Mesothelial cell of epicardium (in vitro differentiated cells): Measurements from ENCODE around the gene TAS1R1. TPM values are rescaled to one million over a fixed set of nuclear protein-coding genes. Genes with fewer than 3 reads are reported as not detected.

Experiments used
- DNase-seq, 2 experiments: peaks; one replicate each; pipeline ENCODE4 v3.0.0; 2021; ENCODE audit warnings: low spot score in 2 of 2; ENCODE audit not compliant: unreplicated experiment in 2 of 2
- H3K27ac Mint-ChIP-seq: 2 replicates; pipeline ENCODE4 v1.8.0; 2021; ENCODE audit warnings: mixed read lengths
- H3K27me3 Mint-ChIP-seq: 2 replicates; pipeline ENCODE4 v1.8.0; 2021; ENCODE audit warnings: low read depth, mixed read lengths
- H3K36me3 Mint-ChIP-seq: 2 replicates; pipeline ENCODE4 v1.8.0; 2021; ENCODE audit warnings: mixed read lengths
- H3K4me1 Mint-ChIP-seq: 2 replicates; pipeline ENCODE4 v1.8.0; 2021; ENCODE audit warnings: mixed read lengths
- H3K4me3 Mint-ChIP-seq: 2 replicates; pipeline ENCODE4 v1.8.0; 2021; ENCODE audit warnings: mild to moderate bottlenecking, moderate library complexity, mixed read lengths
- H3K9me3 Mint-ChIP-seq: 2 replicates; pipeline ENCODE4 v1.8.0; 2021; ENCODE audit warnings: mixed read lengths
- CTCF ChIP-seq: fragments of 200-600 bp; sonication (generic); IDR thresholded peaks from one replicate; pipeline ENCODE4 v1.5.0; 2021; ENCODE audit warnings: antibody characterized with exemption; ENCODE audit not compliant: unreplicated experiment
- total RNA-seq: library from RNA; stranded (reverse); gene quantifications from 3 replicates; pipeline ENCODE4 v1.2.1, GENCODE V29; 2021

The TAS1R1 gene
- total RNA-seq, 1 donor from 2014 or later, result not detected

GRCh38 chr1:6574025-6574620 is 19.0 kb downstream of the TAS1R1 start:
- no peak overlapping the region for H3K4me3 Mint-ChIP-seq
- H3K4me1 Mint-ChIP-seq, result no peaks in the 10 kb centered on the region
- no peaks in the 10 kb centered on the region for H3K36me3 Mint-ChIP-seq
- H3K9me3 Mint-ChIP-seq, result no peaks in the 10 kb centered on the region
- no peak for DNase-seq
- no peak overlapping the region for H3K27ac Mint-ChIP-seq
- TF ChIP-seq CTCF, result no peak
- H3K27me3 Mint-ChIP-seq, result peaks cover 35% of the 10 kb centered on the region

- no peak for TF ChIP-seq CTCF
- no peaks in the 10 kb centered on the region for H3K36me3 Mint-ChIP-seq
- no peaks in the 10 kb centered on the region for H3K9me3 Mint-ChIP-seq
- H3K4me3 Mint-ChIP-seq, result no peak overlapping the region
- DNase-seq, result no peak
- H3K27ac Mint-ChIP-seq, result no peak overlapping the region
- peaks cover 28% of the 10 kb centered on the region for H3K27me3 Mint-ChIP-seq
- H3K4me1 Mint-ChIP-seq, result peaks cover 5% of the 10 kb centered on the region
Measured at GRCh38 chr1:6574818-6575217, 19.7 kb downstream of the TAS1R1 start.

GRCh38 chr1:6577831-6578525 is 22.9 kb downstream of the TAS1R1 start:
- H3K9me3 Mint-ChIP-seq, result no peaks in the 10 kb centered on the region
- peaks cover under 1% of the 10 kb centered on the region for H3K27me3 Mint-ChIP-seq

GRCh38 chr1:6578624-6579373 is 23.7 kb downstream of the TAS1R1 start:
- DNase-seq, result no peak
- H3K9me3 Mint-ChIP-seq, result no peaks in the 10 kb centered on the region
- TF ChIP-seq CTCF, result no peak
- peaks cover 21% of the 10 kb centered on the region for H3K4me1 Mint-ChIP-seq
- no peaks in the 10 kb centered on the region for H3K36me3 Mint-ChIP-seq
- H3K27me3 Mint-ChIP-seq, result no peaks in the 10 kb centered on the region
- H3K27ac Mint-ChIP-seq, result peak overlapping the region; percentile 97
- H3K4me3 Mint-ChIP-seq, result peak overlapping the region; percentile 94

More at GRCh38 chr1:6577831-6578525, 22.9 kb downstream of the TAS1R1 start:
- no peak for TF ChIP-seq CTCF
- H3K36me3 Mint-ChIP-seq, result no peaks in the 10 kb centered on the region
- no peak for DNase-seq
- peaks cover 21% of the 10 kb centered on the region for H3K4me1 Mint-ChIP-seq
- no peak overlapping the region for H3K4me3 Mint-ChIP-seq
- no peak overlapping the region for H3K27ac Mint-ChIP-seq

- H3K36me3 Mint-ChIP-seq, result no peaks in the 10 kb centered on the region
- H3K9me3 Mint-ChIP-seq, result no peaks in the 10 kb centered on the region
- H3K27me3 Mint-ChIP-seq, result no peaks in the 10 kb centered on the region
- peak within 1 kb of the TSS; percentile 94 for H3K4me3 Mint-ChIP-seq
- H3K4me1 Mint-ChIP-seq, result peaks cover 21% of the 10 kb centered on the region
- DNase-seq, result peak; percentile 99
- TF ChIP-seq CTCF, result no peak
- peak within 1 kb of the TSS; percentile 97 for H3K27ac Mint-ChIP-seq
Measured at GRCh38 chr1:6579374-6580118, 24.4 kb downstream of the TAS1R1 start, which contains the start of gene ZBTB48. Gene ZBTB48 (plus strand): TSS chr1:6579994. CDS start chr1:6580610, 616 bp downstream.
